Lung (tissue), 12 donors: Measurements from ENCODE around the gene ZDHHC16. TPM values are rescaled to one million over a fixed set of nuclear protein-coding genes. Genes with fewer than 3 reads are reported as not detected.

Experiments used
- ATAC-seq: fragments of 200-7000 bp; cut with Tn5 transposase; one replicate; pipeline ENCODE4 v1.9.1; 2020; ENCODE audit warnings: moderate number of reproducible peaks; ENCODE audit not compliant: insufficient read depth, low FRiP score
- DNase-seq, 3 donors: peaks; one replicate each; pipeline ENCODE4 v3.0.0-alpha.2; 2013 to 2017
- H3K27ac ChIP-seq, 2 donors: one replicate each; pipeline ENCODE4 v1.5.1; 2013; ENCODE audit warnings: mild to moderate bottlenecking in 2 of 2, moderate library complexity in 2 of 2, control low read depth in 1 of 2, inconsistent platforms in 1 of 2, low read depth in 1 of 2, low read length in 1 of 2
- H3K27me3 ChIP-seq, 3 donors: one replicate each; pipeline ENCODE4 v1.5.1; 2013; ENCODE audit warnings: low read length in 2 of 3; ENCODE audit not compliant: control insufficient read depth in 3 of 3, insufficient read depth in 3 of 3
- H3K36me3 ChIP-seq, 4 donors: one replicate each; pipeline ENCODE4 v1.5.1; 2013; ENCODE audit warnings: low read length in 4 of 4, mild to moderate bottlenecking in 1 of 4, moderate library complexity in 1 of 4; ENCODE audit not compliant: control insufficient read depth in 4 of 4, insufficient read depth in 4 of 4
- H3K4me1 ChIP-seq, 5 donors: one replicate each; pipeline ENCODE4 v1.5.1; 2013; ENCODE audit warnings: low read length in 5 of 5, mild to moderate bottlenecking in 2 of 5, moderate library complexity in 1 of 5; ENCODE audit not compliant: control insufficient read depth in 5 of 5, insufficient read depth in 5 of 5
- H3K4me3 ChIP-seq: one replicate; pipeline ENCODE4 v1.5.1; 2013; ENCODE audit warnings: mild to moderate bottlenecking, control low read depth, moderate library complexity
- H3K9ac ChIP-seq, 2 donors: one replicate each; pipeline ENCODE4 v1.5.1; 2013; ENCODE audit warnings: low read length in 2 of 2, control low read depth in 1 of 2; ENCODE audit not compliant: insufficient read depth in 1 of 2
- H3K9me3 ChIP-seq, 4 donors: one replicate each; pipeline ENCODE4 v1.5.1; 2013; ENCODE audit warnings: low read length in 3 of 4, mild to moderate bottlenecking in 1 of 4, moderate library complexity in 1 of 4; ENCODE audit not compliant: control insufficient read depth in 4 of 4, insufficient read depth in 3 of 4
- WGBS, 2 donors: extraction: QIAGEN DNeasy Blood & Tissue Kit; methylation state at CpG; one replicate each; pipeline ENCODE4 v1.1.7; 2013; 5-methylcytosine and 5-hydroxymethylcytosine counted together
- polyA plus RNA-seq, 2 donors: library from polyadenylated mRNA; stranded (reverse); fragments of 200-250 nt; gene quantifications; one replicate each; pipeline ENCODE4 v1.2.1, GENCODE V29; 2013
- total RNA-seq, 2 donors: library from RNA; depleted of rRNA in 1 of 2; stranded (reverse); fragments of >200 nt in 1 of 2; gene quantifications; one replicate each; pipeline ENCODE4 v1.2.1, GENCODE V29; 2014 to 2021
- TF ChIP-seq, protein P1 (sequence below): IDR thresholded peaks from 2 replicates; pipeline ENCODE4 v1.5.1; 2012; ENCODE audit warnings: mild to moderate bottlenecking; ENCODE audit errors: control extremely low read depth, extremely low read depth
- donor health status: control.
- donor health status: control.
- donor health status: Bipolar disorder and iron deficiency.
- donor health status: healthy.
- donor health status: DM: yes; HTN: yes; CAD: no.

ZDHHC16 gene
- total and polyA plus RNA-seq, 4 donors, result 35.5 to 63.3 (median 49.0) TPM

DNA sequence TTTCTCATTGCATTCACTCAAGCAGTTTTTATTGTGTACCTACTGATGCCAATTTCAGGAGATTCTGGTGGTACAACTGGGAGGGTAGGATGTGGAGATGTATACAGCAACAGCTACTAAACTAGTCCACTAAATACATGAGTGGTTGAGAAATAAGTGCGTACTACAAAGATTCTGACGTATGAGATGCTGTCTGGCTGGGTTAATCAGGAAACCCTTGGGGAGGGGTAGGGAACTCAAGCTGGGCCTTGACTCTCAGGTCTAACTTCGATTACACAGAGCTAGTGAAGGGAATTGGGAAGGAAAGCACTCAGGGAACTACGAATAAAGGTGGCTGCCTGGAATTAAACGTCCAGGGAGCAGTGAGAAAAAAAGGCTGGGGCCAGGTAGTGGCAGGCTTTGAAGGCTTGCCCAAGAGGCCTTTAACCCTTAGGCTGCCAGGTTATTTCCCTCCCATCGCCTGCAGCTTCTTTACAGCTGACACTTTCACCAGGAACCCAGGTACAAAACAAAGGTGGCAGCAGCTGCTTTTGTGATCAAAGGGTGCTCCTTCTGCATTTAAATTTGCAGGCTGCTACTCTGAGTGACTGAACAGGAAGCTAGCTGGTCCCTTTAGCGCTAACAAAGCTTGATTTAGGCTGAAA, 49.0 kb downstream of the ZDHHC16 start:
- H3K27ac ChIP-seq, result peak overlapping the region in 1 of 2 donors; percentile 59
- no peak overlapping the region for H3K9ac ChIP-seq

DNA sequence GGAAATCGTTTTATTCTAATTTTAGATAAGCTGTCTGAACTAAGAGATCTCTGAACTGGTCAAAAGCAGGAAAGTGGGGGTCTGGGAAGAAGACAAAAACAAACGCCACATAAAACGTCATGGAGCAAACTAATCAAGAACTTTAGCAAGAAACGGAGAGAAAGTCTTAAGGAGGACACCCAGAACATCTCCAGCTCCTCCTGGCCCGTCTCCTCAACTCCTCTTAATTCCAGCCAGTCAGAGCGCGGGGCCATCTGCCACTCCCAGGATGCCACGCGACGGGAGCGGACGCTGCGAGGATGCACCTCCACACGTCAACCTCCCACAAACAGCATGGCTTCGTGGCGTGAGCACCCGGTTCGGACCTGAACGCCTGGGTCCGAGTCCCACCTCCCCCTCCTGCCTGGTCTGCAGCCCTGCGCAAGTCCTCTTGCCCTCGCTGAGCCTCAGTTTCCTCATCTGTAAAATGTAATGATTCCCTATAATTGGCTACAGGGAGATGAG, 51.6 kb downstream of the ZDHHC16 start:
- TF ChIP-seq, protein P1, sequence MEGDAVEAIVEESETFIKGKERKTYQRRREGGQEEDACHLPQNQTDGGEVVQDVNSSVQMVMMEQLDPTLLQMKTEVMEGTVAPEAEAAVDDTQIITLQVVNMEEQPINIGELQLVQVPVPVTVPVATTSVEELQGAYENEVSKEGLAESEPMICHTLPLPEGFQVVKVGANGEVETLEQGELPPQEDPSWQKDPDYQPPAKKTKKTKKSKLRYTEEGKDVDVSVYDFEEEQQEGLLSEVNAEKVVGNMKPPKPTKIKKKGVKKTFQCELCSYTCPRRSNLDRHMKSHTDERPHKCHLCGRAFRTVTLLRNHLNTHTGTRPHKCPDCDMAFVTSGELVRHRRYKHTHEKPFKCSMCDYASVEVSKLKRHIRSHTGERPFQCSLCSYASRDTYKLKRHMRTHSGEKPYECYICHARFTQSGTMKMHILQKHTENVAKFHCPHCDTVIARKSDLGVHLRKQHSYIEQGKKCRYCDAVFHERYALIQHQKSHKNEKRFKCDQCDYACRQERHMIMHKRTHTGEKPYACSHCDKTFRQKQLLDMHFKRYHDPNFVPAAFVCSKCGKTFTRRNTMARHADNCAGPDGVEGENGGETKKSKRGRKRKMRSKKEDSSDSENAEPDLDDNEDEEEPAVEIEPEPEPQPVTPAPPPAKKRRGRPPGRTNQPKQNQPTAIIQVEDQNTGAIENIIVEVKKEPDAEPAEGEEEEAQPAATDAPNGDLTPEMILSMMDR, result no peak
- no peak for ATAC-seq
- 0% methylated on average over 22 of the region's 22 CpGs for WGBS, 2 donors
- H3K27me3 ChIP-seq, result no peaks in the 10 kb centered on the region
- H3K4me1 ChIP-seq, result peaks cover 12 to 22% (median 20%) of the 10 kb centered on the region in 5 donors
- peaks cover 0 to 3% (median under 1%) of the 10 kb centered on the region in 4 donors for H3K36me3 ChIP-seq
- peak; percentile 63 to 69 (median 63) for DNase-seq
- peak overlapping the region; percentile 37 to 88 for H3K9ac ChIP-seq
- H3K27ac ChIP-seq, result peak overlapping the region; percentile 96 to 98
- H3K4me3 ChIP-seq, result peak overlapping the region; percentile 93
- H3K9me3 ChIP-seq, result no peaks in the 10 kb centered on the region

More for the DNA sequence above, 49.0 kb downstream of the ZDHHC16 start:
- no peak overlapping the region for H3K4me3 ChIP-seq
- TF ChIP-seq, protein P1, result no peak
- no peaks in the 10 kb centered on the region for H3K9me3 ChIP-seq
- H3K36me3 ChIP-seq, result peaks cover 0 to 3% (median under 1%) of the 10 kb centered on the region in 4 donors
- peaks cover 10 to 23% (median 17%) of the 10 kb centered on the region in 5 donors for H3K4me1 ChIP-seq
- DNase-seq, result peak in 1 of 3 donors; percentile 16
- 38 to 42% methylated on average over 7 of the region's 7 CpGs for WGBS, 2 donors
- no peak for ATAC-seq
- no peaks in the 10 kb centered on the region for H3K27me3 ChIP-seq

DNA sequence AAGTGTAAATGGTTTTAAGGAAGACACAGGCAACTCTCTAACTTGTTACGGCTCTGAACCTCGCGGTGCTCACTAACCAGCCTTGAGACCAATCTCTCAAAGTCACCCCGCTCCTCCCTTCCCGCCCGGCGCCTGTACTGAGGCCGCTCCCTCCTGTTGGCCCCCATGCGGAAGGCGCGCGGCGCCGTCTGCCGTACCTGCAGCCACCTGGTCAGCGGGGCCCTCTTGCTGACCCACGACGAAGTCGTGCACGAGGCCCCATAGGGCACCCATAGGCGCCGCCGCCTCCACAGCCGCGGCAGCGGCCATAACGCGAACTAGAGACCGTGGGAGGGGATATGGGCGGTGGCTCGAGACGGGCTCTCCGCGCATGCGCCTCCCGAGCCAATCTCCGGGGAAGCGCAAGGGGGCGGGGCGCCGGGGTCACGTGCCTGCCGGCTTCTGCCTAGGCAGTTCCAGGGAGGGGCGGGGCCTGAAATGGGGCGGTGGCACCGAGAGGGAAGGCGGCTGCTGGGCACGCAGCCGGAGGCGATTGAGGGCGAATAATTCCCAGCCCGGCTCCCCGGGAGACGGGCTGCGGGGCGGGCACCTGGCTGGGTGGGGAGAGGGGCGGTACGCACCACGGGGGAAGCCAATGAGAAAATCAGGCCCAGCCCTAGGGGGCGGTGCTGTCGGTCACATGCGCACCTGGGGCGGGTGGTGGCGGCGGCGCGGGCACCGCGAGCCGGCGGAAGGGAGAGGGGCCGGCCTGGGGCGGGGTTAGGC, 52.3 kb downstream of the ZDHHC16 start, which contains the start of gene MMS19:
TSS of gene MMS19 (minus strand) at position 347 of the 765 bp plus-strand sequence. CDS start at position 309, 38 bp downstream.
- Histone ChIP-seq H3K4me1 (peaks cover 12 to 23% (median 20%) of the 10 kb centered on the region in 5 donors), H3K4me3 (peak within 1 kb of the TSS; percentile 93), H3K9ac (peak within 1 kb of the TSS; percentile 37 to 88), H3K27me3 (no peaks in the 10 kb centered on the region), H3K9me3 (no peaks in the 10 kb centered on the region), H3K27ac (peak within 1 kb of the TSS; percentile 96 to 98), H3K36me3 (peaks cover 0 to 3% (median 0%) of the 10 kb centered on the region in 4 donors)
- TF ChIP-seq, protein P1, result no peak
- peak; percentile 99 for DNase-seq
- 1% methylated on average over 62 to 73 of the region's 73 CpGs for WGBS, 2 donors
- ATAC-seq, result peak; percentile 91
